Measurements from ENCODE around the gene TBX10. TPM values are rescaled to one million over a fixed set of nuclear protein-coding genes. Genes with fewer than 3 reads are reported as not detected.
A peak's percentile ranks its signal among the peaks of the same experiment; 100 is the strongest.

The TBX10 gene
- total RNA-seq, 4 donors from 2014 or later = not detected

DNA sequence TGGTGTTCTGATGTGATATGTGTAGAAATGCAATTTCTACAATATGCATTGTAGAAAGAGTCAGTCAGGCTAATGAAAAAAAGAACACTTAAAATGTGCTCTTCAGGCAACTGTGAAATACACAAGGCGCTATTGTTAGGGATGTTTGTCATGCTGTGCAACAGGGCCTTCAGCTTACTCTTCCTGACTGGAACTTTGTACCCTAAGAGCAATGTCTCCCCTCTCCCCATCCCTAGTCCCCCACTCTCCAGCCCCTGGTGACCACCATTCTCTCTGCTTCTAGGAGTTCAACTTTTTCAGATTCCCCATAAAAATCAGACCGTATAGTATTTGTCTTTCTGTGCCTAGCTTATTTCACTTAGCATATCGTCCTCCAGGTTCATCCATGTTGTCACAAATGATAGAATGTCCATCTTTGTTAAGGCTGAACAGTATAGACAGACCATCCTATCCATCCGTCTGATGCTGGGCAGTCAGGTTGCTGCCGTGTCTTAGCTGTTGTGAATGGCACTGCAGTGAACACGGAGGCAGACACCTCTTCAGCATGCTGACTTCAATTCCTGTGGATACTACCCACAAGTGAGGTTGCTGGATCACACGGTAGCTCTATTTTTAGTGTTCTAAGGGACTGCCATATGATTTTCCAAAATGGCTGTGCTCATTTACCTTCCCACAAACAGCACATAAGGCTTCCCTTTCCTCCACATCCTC lies 22.2 kb downstream of the TBX10 start:
- Histone ChIP-seq H3K27me3 (peaks cover 28% of the 10 kb centered on the region), H3K9me3 (no peaks in the 10 kb centered on the region), H3K4me3 (no peak overlapping the region), H3K4me1 (peaks cover 0 to 19% (median 9%) of the 10 kb centered on the region in 3 donors), H3K27ac (no peak overlapping the region), H3K36me3 (peaks cover 0 to 13% of the 10 kb centered on the region in 2 donors)
- ATAC-seq = no peak
- WGBS, 2 donors (ENCODE audit: low coverage in 1 of 2) = 59 to 65% methylated on average over 4 of the region's 7 CpGs
- TF ChIP-seq POLR2AphosphoS5 (IDR thresholded peaks at IDR 0.05) (no peak), POLR2A (IDR thresholded peaks at IDR 0.05) (no peak), EP300 (IDR thresholded peaks at IDR 0.05) (no peak), CTCF (IDR thresholded peaks at IDR 0.05) (no peak)

DNA sequence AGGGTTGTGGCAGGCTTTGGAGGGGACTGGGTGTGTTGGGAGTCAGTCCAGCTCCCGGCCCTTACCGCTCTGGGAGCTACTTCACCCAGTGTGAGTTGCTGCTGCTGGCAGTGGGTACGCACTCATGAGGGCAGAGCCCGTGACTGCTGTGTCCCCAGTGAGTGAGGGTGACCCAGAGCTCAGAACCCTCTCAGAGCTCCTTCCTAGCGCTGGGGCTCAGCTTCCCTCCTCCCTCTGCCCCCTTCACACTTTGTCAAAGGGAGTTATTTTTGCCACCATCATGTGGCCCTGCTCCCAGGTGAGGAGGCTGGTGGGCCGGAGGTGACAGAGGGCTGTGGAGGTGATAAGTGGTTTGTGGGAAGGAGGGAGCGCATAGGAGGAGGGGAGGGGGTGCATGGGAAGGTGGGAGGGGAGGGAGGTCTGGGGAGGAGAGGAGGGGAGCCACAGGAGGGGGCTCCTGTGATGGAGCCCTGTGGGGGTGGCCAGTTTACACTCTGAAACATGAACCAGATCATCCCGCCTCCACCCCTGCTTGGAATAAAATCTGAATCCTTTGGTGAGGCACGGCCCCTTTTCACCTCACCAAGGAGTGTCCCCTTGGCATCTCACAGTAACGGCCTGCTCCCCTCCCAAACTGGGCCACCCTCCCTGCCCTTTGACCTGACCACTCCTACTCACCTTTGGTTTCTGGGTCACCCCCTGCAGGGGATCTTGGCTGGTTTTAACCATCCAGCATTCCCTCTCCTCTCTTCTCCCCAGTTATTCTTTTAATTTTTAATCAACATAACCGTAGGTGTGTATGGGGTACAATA lies 22.9 kb downstream of the TBX10 start:
- Histone ChIP-seq H3K36me3 (peaks cover 0 to 20% of the 10 kb centered on the region in 2 donors), H3K27me3 (peaks cover 28% of the 10 kb centered on the region), H3K27ac (no peak overlapping the region), H3K4me3 (no peak overlapping the region), H3K4me1 (peaks cover 0 to 19% (median 9%) of the 10 kb centered on the region in 3 donors), H3K9me3 (no peaks in the 10 kb centered on the region)
- WGBS, 2 donors (ENCODE audit: low coverage in 1 of 2) = 27 to 44% methylated on average over 2 to 3 of the region's 11 CpGs
- TF ChIP-seq POLR2AphosphoS5 (IDR thresholded peaks at IDR 0.05) (no peak), EP300 (IDR thresholded peaks at IDR 0.05) (no peak), POLR2A (IDR thresholded peaks at IDR 0.05) (no peak), CTCF (IDR thresholded peaks at IDR 0.05) (no peak)
- no peak for ATAC-seq

GRCh38 chr11:67615728-67616430 lies 23.7 kb downstream of the TBX10 start:
- no peak for ATAC-seq
- Histone ChIP-seq H3K4me1 (peaks cover 0 to 19% (median 9%) of the 10 kb centered on the region in 3 donors), H3K36me3 (peaks cover 0 to 28% of the 10 kb centered on the region in 2 donors), H3K27ac (no peak overlapping the region), H3K4me3 (no peak overlapping the region), H3K9me3 (no peaks in the 10 kb centered on the region), H3K27me3 (peaks cover 28% of the 10 kb centered on the region)
- 4 to 20% methylated on average over 1 to 18 of the region's 34 CpGs for WGBS, 2 donors (ENCODE audit: low coverage in 1 of 2)
- no peak for TF ChIP-seq CTCF (IDR thresholded peaks at IDR 0.05)
- TF ChIP-seq POLR2A (IDR thresholded peaks at IDR 0.05) = no peak
- TF ChIP-seq POLR2AphosphoS5 (IDR thresholded peaks at IDR 0.05) = no peak
- no peak for TF ChIP-seq EP300 (IDR thresholded peaks at IDR 0.05)

DNA sequence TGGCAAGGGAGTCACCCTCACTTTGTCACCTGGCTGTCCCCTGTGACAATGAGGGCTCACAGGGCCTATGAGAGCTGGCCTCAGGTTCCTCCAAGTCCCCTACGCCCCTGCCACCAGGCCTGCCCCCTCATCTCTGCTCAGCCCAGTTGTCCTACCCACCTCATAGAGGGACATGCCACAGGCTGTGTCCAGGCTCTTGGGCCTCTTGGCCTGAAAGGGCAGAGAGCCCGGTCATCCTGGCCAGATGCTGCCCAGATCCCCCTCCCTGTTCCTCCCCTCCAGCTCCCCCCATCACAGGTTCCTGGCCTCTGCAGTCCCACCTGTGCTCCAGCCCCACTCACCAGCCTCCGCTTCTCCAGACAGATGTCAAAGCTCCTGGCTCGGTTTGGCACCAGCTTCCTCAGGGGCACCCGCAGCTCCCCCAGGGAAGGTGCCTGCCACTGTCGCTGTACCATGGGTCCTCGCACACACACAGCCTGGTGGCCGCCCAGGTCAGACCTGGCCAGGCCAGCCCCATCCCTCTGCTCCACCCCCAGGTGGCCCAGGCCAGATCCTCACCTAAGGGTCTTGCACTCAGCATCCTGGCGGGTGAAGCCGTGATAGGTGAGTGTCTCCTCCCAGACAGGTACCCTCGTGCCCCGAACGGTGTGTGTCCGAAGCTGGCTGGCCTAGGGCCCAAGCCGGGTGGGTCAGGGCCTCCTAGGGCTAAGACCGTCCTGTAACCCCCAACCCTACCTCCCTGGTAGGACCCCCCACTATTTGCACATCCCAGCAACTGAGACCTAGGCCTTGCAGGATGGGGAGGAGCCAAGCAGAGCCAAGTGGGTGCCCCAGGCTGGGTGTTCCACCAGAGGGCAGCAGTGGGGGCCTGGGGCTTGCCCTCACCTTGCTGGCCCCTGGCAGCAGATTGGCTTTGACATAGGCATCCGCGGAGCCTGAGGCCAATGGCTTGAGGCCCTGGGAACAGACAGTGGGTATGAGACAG lies 24.5 kb downstream of the TBX10 start:
- H3K9me3 ChIP-seq = no peaks in the 10 kb centered on the region
- no peak overlapping the region for H3K4me3 ChIP-seq
- 100% methylated on average over 2 of the region's 18 CpGs; no CpG with 5 or more reads in 1 of the 2 donors for WGBS, 2 donors (ENCODE audit: low coverage in 1 of 2)
- H3K27me3 ChIP-seq = peaks cover 28% of the 10 kb centered on the region
- peaks cover 0 to 36% of the 10 kb centered on the region in 2 donors for H3K36me3 ChIP-seq
- ATAC-seq = no peak
- H3K4me1 ChIP-seq = peaks cover 0 to 19% (median 9%) of the 10 kb centered on the region in 3 donors
- H3K27ac ChIP-seq = peak overlapping the region in 1 of 4 donors; percentile 53
- TF ChIP-seq POLR2A (IDR thresholded peaks at IDR 0.05) = no peak
- peak in 2 of 4 experiments; percentile 17 to 38 for TF ChIP-seq CTCF (IDR thresholded peaks at IDR 0.05)

Measured in gastroesophageal sphincter (tissue), 4 donors.